Omental fat pad (tissue), 4 donors: ENCODE data around the gene USH1G. TPM values are rescaled to one million over a fixed set of nuclear protein-coding genes. Genes with fewer than 3 reads are reported as not detected.

Experiments used
- ATAC-seq: fragments of 150-250 bp; one replicate; pipeline ENCODE4 v1.9.1; 2016; ENCODE audit warnings: mild to moderate bottlenecking, moderate library complexity; ENCODE audit not compliant: low FRiP score
- DNase-seq: peaks from one replicate; pipeline ENCODE4 v3.0.0-alpha.2; 2019; ENCODE audit warnings: low spot score
- total RNA-seq, 4 donors: library from RNA; depleted of rRNA; stranded (reverse); fragments of >200 nt; gene quantifications; one replicate each; pipeline ENCODE4 v1.1.0, GENCODE V29; 2016
- TF ChIP-seq, protein P1 (sequence below), 3 donors: fragments of 450-650 bp; IDR thresholded peaks; one replicate each; pipeline ENCODE4 v1.5.1; 2016 to 2017; ENCODE audit warnings: antibody characterized with exemption in 3 of 3, mild to moderate bottlenecking in 3 of 3, moderate library complexity in 2 of 3

Gene USH1G
- total RNA-seq, 4 donors from 2014 or later = not detected

DNA sequence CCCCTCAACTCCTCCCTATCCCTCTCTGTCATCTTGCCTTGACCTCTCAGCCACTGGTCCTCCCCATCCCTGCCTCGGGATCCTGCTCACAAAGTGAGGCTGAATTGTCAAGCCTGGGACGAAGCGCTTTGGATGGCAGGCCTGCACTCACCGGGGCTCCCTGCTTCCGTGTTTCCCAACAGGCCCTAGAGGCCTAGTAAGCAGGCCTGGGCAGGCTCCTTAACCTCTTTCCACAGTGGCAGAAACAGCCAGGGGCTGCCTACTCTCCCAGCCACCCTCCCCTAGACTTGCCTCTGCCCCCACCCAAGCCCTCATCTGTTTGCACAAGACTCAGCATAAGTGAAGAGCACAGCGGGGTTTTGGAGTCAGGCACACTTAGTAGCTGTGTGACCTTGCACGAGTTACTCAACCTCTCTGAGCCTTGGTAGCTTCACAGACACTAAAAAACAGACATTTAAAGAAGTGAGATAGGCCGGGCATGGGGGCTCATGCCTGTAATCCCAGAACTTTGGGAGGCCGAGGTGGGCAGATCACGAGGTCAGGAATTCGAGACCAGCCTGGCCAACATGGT is 24.6 kb downstream of the USH1G start:
- TF ChIP-seq, protein P1, sequence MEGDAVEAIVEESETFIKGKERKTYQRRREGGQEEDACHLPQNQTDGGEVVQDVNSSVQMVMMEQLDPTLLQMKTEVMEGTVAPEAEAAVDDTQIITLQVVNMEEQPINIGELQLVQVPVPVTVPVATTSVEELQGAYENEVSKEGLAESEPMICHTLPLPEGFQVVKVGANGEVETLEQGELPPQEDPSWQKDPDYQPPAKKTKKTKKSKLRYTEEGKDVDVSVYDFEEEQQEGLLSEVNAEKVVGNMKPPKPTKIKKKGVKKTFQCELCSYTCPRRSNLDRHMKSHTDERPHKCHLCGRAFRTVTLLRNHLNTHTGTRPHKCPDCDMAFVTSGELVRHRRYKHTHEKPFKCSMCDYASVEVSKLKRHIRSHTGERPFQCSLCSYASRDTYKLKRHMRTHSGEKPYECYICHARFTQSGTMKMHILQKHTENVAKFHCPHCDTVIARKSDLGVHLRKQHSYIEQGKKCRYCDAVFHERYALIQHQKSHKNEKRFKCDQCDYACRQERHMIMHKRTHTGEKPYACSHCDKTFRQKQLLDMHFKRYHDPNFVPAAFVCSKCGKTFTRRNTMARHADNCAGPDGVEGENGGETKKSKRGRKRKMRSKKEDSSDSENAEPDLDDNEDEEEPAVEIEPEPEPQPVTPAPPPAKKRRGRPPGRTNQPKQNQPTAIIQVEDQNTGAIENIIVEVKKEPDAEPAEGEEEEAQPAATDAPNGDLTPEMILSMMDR (IDR thresholded peaks at IDR 0.05) = no peak
- DNase-seq = no peak
- ATAC-seq = no peak

GRCh38 chr17:74893936-74894671 is 29.0 kb downstream of the USH1G start:
- DNase-seq = no peak
- ATAC-seq = no peak
- TF ChIP-seq, protein P1 (IDR thresholded peaks at IDR 0.05) = no peak

GRCh38 chr17:74892974-74893911 is 29.8 kb downstream of the USH1G start, which contains the start of gene FADS6:
Gene FADS6 (minus strand): TSS chr17:74893633. CDS start chr17:74893595, 38 bp downstream.
- TF ChIP-seq, protein P1 (IDR thresholded peaks at IDR 0.05) = no peak
- ATAC-seq = no peak
- no peak for DNase-seq

DNA sequence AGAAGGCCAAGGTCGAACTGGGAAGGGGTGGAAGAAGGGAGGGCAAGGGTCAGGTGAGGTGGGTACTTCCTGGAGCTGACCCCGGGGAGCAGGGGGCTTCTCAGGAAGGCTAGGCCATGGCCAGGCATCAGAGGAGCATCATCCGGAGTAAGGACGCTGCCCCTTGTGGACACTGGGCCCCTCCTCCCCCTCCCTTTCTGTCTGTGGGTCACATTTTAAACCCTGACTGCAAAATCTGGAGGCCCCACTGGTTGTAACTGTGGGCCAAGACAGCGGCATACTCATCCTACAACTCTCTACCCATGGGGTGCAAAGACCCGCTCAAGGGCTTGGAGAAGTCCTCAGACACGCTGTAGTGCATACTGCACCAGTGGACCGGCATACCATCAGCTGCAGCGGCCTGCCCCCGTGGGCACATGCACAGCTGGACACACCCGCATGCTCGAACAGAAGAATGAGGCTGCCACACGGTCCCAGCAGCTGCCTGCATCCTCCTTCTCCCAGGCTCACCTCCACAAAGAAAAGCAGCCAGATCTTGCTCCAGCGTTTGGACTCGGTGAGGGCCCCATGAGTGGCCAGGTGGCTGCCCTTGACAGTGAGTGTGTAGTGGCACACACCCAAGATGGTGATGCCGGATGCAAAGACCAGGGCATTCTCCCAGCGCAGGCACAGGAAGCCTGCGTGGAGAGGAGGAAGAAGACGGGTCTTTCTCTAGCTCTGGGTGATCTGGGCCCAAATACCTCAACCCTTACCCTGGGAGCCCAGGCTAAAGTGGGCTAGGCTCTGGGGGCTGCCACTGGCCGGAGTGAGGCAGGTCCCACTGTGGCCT is 30.8 kb downstream of the USH1G start:
- TF ChIP-seq, protein P1 (IDR thresholded peaks at IDR 0.05) = no peak
- no peak for ATAC-seq

GRCh38 chr17:74890554-74890953 is 32.5 kb downstream of the USH1G start:
- DNase-seq = no peak
- no peak for ATAC-seq
- TF ChIP-seq, protein P1 (IDR thresholded peaks at IDR 0.05) = no peak

More for the DNA sequence above, 30.8 kb downstream of the USH1G start:
- DNase-seq = no peak

- TF ChIP-seq, protein P1 (IDR thresholded peaks at IDR 0.05) = no peak
- no peak for ATAC-seq
- DNase-seq = no peak
Observed at GRCh38 chr17:74888469-74888868, 34.6 kb downstream of the USH1G start.
